ENCODE data around the gene TKTL1.

The TKTL1 gene

DNA sequence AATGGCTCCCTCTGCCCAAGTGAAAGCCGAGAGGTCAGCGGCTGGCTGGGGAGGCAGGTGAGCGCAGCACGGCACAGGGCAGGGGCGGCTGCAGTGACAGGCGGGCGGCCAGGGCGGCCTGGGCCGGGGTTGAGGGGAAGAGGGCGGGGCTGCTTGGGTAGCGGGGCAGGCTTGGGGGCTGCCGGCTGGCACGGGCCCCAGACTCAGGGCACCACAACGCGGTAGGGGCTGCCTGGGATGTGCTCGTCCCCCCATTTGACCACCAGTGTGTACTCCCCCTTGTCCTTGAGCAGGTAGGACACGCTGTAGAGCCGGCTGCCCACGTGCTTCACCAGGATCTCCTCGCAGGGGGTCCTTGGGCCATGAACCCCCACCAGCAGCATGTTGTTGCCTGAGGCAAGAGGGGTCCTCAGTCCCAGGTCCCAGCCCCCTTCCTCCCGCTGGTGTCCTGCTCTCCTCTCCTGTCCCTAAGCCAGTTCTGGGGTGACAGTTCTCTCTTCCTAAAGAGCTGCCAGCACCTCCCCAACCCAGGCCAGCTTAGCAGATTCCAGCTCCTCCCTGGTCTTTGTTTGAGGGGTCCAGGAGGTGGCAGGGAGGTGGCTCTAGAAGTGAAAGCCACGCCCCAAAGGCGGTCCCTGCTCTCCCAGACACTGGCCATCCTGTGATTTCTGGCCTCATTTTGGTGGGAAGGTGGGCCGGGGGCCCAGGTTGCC lies 53.2 kb downstream of the TKTL1 start:
- DNase-seq (ENCODE audit: insufficient read length, low spot score) (no peak), FAIRE-seq (no peak)
- no peak for TF ChIP-seq POLR2A (IDR thresholded peaks at IDR 0.05; ENCODE audit: low read depth, low read length)

GRCh38 chrX:154349359-154349935 lies 53.9 kb downstream of the TKTL1 start:
- TF ChIP-seq POLR2A (IDR thresholded peaks at IDR 0.05; ENCODE audit: low read depth, low read length): no peak
- no peak for FAIRE-seq
- DNase-seq (ENCODE audit: insufficient read length, low spot score): no peak

DNA sequence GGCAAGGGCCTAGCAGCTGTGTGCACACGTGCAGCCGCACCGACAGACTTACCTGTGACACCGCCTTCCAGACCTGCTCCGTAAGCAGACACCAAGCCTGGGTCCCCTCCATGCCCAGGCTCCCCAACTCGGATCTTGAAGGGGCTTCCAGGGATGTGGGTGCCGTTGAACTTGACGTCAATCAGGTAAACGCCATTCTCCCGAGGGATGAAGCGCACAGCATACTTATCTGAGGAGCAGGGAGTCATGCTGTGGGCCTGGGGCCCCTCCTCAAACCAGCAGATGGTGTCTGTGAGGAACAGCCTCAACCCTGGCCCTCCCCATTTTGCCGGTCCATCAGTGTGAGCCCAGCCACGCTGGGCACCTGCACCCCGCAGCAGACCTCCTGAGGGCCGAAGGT lies 54.4 kb downstream of the TKTL1 start:
- DNase-seq (ENCODE audit: insufficient read length, low spot score) (no peak), FAIRE-seq (no peak)
- TF ChIP-seq POLR2A (IDR thresholded peaks at IDR 0.05; ENCODE audit: low read depth, low read length): no peak

DNA sequence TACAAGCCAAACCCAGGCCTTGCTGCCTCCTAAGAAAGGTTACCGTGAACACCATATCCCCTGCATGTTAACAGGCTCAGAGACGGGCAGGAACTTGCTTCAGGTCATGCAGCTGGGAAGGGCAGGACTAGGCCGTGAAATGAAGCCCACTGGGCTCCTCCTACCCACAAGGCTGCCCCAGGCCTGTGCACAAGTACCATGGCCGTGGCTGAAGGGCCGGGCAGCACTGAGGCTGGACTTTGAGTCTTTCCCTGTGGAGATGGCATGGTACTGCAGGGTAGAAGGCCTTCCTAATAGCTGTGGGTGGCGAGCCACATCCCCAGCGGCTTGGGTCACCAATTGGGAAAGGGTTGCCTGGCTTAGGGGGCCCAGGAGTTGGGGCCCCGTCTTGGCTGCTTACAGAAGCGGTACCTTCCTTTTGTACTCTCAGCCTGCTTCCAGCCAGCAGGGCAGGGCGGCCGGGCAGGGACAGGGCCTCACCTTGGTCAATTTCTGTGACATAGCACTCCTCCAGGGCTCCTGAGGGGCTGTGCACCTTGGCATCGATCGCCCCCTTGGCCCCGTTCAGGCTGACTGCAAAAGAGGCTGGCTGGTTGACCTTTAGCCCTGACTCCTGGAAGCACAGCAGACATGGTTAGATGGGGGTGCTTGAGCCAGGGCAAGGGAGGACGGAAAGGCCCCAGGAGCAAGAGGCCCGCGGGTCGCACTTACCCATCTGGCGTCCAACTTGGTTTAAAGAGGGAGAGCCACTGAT lies 55.0 kb downstream of the TKTL1 start:
- FAIRE-seq: no peak
- no peak for DNase-seq (ENCODE audit: insufficient read length, low spot score)
- TF ChIP-seq POLR2A (IDR thresholded peaks at IDR 0.05; ENCODE audit: low read depth, low read length): no peak

DNA sequence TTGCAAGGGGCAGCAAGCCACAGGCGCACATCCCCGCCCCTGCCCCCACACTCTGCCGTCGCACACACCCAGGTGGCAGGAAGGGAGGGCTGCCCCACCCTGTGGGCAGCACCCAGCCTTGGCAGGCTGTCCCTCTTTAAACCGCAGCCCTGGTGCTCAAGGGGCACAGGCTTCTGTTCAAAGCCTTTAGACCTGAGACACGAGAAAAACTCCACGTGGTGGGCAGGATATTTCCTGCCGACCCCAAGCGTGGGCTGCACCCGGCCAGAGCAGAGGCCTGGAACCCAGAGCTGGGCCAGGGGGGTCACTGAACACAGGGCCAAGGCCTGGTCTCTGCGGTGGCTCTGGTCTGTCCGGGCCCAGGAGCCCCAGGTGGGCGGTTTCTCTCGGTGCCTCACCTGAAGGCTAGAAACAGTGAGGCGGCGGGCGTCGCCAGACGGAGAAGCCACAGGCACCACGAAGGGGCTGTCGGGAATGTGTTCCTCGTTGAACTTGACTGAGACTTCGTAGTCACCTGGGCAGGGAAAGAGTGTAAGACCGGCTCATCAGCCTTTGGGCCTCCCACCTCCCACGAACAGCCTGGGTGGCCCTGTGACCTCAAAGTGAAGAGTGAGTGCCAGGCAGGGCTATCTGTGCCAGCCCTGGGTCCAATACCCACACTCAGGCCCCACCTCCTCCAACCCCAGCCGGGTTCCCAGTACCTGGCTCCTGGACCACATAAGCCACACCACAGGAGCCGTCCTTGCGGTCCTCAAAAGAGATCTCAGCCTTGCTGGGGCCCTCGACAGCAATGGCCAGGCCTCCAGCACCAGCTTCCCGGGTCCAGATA lies 55.8 kb downstream of the TKTL1 start:
- TF ChIP-seq POLR2A (IDR thresholded peaks at IDR 0.05; ENCODE audit: low read depth, low read length): no peak
- DNase-seq (ENCODE audit: insufficient read length, low spot score): no peak

DNA sequence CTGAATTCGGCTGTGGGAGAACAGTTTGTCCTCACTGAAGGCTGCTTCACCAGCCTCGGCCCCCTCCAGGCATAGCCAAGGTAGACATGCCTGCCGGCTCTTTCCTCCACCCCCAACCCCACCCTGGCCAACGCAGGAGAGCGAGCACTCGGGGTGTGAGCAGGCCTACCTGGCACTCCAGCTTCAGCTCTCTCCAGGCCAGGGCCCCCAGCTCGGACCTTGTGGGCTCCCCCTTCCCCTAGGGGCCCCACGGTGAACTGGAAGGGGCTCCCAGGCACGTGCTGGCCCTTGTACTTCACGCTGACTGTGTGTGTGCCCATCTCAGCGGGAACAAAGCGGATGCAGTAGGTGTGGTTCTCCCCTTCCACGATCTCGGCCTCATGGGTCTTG lies 56.4 kb downstream of the TKTL1 start:
- DNase-seq (ENCODE audit: insufficient read length, low spot score): no peak
- FAIRE-seq: no peak
- no peak for TF ChIP-seq POLR2A (IDR thresholded peaks at IDR 0.05; ENCODE audit: low read depth, low read length)

More for the DNA sequence above, 55.8 kb downstream of the TKTL1 start:
- FAIRE-seq: no peak

DNA sequence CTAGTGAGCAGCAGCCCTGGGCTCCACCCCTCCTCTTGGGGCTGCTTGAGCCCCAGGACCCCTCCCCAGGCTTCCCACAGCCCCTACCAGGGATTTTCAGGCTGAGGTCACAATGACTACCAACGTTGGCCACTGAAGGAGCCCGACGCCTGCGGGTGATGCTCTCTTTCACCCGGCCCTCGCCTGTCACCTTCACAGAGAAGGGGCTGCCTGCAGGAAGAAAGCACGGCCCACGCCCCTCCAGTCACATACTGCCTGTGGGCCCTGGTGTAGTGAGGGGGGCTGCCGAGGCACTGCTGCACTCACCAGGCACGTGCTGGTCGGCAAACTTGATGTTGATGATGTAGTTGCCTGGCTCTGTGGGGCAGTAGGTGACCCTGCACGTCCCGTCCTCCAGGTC lies 56.9 kb downstream of the TKTL1 start:
- DNase-seq (ENCODE audit: insufficient read length, low spot score) (no peak), FAIRE-seq (no peak)

DNA sequence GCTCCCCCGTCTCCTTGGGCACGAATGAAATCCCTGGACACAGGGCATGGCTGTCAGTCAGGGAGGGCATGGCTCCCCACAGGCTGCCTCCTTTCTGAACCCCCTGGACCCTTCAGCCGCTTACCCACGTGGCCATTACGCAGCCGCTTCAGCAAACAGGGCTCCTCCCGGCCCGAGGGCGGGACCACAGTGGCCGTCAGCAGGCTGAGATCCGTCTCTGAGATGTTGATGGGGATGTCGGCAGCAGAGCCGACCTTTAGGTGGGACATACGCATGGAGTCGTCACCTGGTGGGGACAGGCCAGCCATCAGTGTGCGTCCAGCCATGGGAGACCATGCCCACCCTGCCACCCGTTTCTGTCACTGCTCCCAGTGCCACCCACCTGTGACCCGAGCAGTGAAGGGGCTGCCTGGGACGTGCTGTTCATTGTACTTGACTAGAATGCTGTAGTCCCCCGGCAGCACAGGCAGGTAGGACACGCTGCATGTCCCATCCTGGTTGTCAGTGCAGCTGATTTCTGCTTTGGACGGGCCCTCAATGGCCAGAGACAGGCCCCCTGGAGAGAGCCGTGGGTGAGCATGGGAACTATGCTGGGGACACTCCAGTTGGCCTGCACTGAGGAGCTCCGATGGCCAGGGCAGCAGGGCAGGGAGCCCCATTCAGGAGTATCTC lies 57.7 kb downstream of the TKTL1 start:
- no peak for DNase-seq (ENCODE audit: insufficient read length, low spot score)

More for the DNA sequence above, 56.9 kb downstream of the TKTL1 start:
- TF ChIP-seq POLR2A (IDR thresholded peaks at IDR 0.05; ENCODE audit: low read depth, low read length): no peak

DNA sequence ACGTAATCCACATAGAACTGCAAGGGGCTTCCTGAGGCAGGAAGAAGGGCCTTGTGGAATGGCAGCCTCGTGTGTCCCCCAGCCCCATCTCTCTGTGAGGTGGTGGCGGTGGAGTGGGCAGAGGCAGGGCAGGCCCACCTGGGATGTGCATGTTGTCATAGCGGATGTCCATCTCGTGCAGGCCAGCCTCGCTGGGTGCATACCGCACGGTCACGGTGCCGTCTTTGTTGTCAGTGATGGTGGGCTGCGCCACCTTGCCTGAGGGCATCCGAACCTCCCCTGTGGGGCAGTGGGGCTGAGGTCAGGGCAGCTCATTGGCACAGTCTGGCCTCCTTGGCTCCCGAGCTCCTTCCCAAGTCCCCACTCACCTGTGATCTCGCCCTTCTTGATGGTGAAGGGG lies 58.4 kb downstream of the TKTL1 start:
- DNase-seq (ENCODE audit: insufficient read length, low spot score): no peak
- no peak for FAIRE-seq
- TF ChIP-seq POLR2A (IDR thresholded peaks at IDR 0.05; ENCODE audit: low read depth, low read length): no peak

More for the DNA sequence above, 57.7 kb downstream of the TKTL1 start:
- FAIRE-seq: no peak
- no peak for TF ChIP-seq POLR2A (IDR thresholded peaks at IDR 0.05; ENCODE audit: low read depth, low read length)

GRCh38 chrX:154354516-154354915 lies 58.9 kb downstream of the TKTL1 start:
- no peak for TF ChIP-seq POLR2A (IDR thresholded peaks at IDR 0.05; ENCODE audit: low read depth, low read length)
- DNase-seq (ENCODE audit: insufficient read length, low spot score) (no peak), FAIRE-seq (no peak)

GRCh38 chrX:154355094-154355775 lies 59.6 kb downstream of the TKTL1 start:
- FAIRE-seq (no peak), DNase-seq (ENCODE audit: insufficient read length, low spot score) (no peak)
- TF ChIP-seq POLR2A (IDR thresholded peaks at IDR 0.05; ENCODE audit: low read depth, low read length): no peak

- DNase-seq (ENCODE audit: insufficient read length, low spot score) (no peak), FAIRE-seq (no peak)
- TF ChIP-seq POLR2A (IDR thresholded peaks at IDR 0.05; ENCODE audit: low read depth, low read length): no peak
Observed at GRCh38 chrX:154355776-154356140, 60.2 kb downstream of the TKTL1 start.

DNA sequence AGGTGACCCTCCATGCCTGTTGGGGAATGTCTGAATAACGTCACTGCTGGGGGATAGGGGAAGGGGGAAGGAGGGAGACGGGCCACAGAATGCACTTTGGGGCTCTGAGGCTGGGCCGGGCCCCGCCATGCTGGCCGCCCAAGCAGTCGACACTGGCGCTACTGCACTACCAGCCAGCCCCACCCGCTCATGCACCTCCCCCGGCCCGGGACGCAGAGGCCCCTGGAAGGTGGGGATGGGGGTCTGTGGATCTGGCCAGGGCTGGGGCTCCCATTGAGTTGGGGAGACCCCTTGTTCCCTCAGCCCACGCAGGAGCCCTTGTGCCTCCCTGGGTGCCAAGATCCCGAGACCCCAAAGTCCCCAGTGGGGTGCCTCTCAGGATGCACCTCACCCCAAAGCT lies 61.0 kb downstream of the TKTL1 start:
- TF ChIP-seq POLR2A (IDR thresholded peaks at IDR 0.05; ENCODE audit: low read depth, low read length): no peak
- DNase-seq (ENCODE audit: insufficient read length, low spot score): no peak
- no peak for FAIRE-seq
